ENCODE measurements around the gene TBK1. TPM values are rescaled to one million over a fixed set of nuclear protein-coding genes. Genes with fewer than 3 reads are reported as not detected.
"Not testable (repeated sequence)": the region's sequence is repeated elsewhere in the genome, so short reads cannot be mapped to it uniquely, and the experiment has no call there.

Gene TBK1
- total RNA-seq, 1 experiment from 2014 or later = 33.8 TPM

DNA sequence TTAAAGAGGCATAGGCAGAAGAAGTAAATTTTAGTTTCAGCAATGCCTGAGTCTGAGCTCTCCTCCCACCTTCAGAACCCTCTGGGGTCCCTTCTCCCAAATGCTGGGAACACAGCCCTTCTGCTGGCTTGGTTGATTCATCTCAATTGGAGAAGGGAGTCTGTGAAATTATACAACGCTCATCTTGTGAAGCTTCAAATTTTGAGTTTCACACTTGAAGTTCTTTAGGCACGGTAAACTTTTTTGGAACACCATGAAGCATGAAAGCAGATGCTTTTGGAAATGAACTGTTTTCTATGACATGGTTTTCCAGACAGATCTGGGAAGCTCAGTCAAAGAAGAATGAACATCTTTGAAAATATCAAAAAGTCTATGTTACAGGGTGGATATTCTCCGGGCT lies 69.9 kb downstream of the TBK1 start:
- H3K36me3 ChIP-seq (ENCODE audit: insufficient read depth, low read length, poor library complexity, severe bottlenecking) = no peaks in the 10 kb centered on the region
- no peak overlapping the region for H3K4me3 ChIP-seq (ENCODE audit: low read depth, low read length, poor library complexity, severe bottlenecking)
- CTCF ChIA-PET = no interaction called here
- intact Hi-C loops (cut with micrococcal nuclease; ENCODE audit: unreplicated experiment) = no loop called here
- peak; percentile 17 for DNase-seq (ENCODE audit: low spot score)
- H3K4me1 ChIP-seq (ENCODE audit: insufficient read depth, low read length, poor library complexity, severe bottlenecking) = peaks cover 17% of the 10 kb centered on the region
- POLR2A ChIA-PET (ENCODE audit: low non-redundant PET) = interaction anchor here (0.6 to 0.7 kb wide), 3 partner anchors 13 to 66 kb away, joined by 3 to 5 read pairs (median 3); no protein-coding TSS in a partner anchor
- no TSS peak for BruUV-seq (replicated peaks)
- TF ChIP-seq, protein P1, sequence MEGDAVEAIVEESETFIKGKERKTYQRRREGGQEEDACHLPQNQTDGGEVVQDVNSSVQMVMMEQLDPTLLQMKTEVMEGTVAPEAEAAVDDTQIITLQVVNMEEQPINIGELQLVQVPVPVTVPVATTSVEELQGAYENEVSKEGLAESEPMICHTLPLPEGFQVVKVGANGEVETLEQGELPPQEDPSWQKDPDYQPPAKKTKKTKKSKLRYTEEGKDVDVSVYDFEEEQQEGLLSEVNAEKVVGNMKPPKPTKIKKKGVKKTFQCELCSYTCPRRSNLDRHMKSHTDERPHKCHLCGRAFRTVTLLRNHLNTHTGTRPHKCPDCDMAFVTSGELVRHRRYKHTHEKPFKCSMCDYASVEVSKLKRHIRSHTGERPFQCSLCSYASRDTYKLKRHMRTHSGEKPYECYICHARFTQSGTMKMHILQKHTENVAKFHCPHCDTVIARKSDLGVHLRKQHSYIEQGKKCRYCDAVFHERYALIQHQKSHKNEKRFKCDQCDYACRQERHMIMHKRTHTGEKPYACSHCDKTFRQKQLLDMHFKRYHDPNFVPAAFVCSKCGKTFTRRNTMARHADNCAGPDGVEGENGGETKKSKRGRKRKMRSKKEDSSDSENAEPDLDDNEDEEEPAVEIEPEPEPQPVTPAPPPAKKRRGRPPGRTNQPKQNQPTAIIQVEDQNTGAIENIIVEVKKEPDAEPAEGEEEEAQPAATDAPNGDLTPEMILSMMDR (conservative IDR thresholded peaks at IDR 0.05; ENCODE audit: low read depth, low read length) = no peak
- TF ChIP-seq EZH2 (IDR thresholded peaks at IDR 0.05; ENCODE audit: borderline replicate concordance, low read depth, low read length, poor library complexity, severe bottlenecking) = no peak
- H3K27me3 ChIP-seq (replicated peaks; ENCODE audit: insufficient read depth, low read depth, low read length, poor library complexity) = no peaks in the 10 kb centered on the region
- H3K27ac ChIP-seq (ENCODE audit: low read depth, low read length, poor library complexity, severe bottlenecking) = peak overlapping the region; percentile 64
- H3K9me3 ChIP-seq (ENCODE audit: low read depth, low read length, poor library complexity, severe bottlenecking) = no peaks in the 10 kb centered on the region

DNA sequence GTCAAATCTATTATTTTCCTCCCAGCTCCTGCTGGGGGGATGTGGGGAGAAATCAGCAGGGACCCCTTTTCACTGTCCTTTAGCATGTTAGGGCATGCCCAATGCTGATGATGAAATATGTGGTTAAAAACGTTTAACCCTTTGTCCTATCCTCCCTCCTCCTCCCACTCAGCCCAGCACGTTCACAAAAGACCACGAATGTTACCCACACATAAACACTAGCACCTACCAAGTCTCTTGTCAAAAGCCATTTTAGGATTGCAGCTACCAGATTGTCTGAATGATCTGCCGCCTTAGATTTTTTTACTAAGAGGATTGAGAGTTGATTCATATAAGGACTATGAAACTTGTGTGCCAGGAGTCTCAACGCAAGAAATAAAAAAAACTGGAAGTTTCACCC lies 70.4 kb downstream of the TBK1 start:
- BruUV-seq (replicated peaks) = no TSS peak
- intact Hi-C loops (cut with micrococcal nuclease; ENCODE audit: unreplicated experiment) = no loop called here
- no peak overlapping the region for H3K4me3 ChIP-seq (ENCODE audit: low read depth, low read length, poor library complexity, severe bottlenecking)
- H3K9me3 ChIP-seq (ENCODE audit: low read depth, low read length, poor library complexity, severe bottlenecking) = no peaks in the 10 kb centered on the region
- DNase-seq (ENCODE audit: low spot score) = peak; percentile 64
- TF ChIP-seq EZH2 (IDR thresholded peaks at IDR 0.05; ENCODE audit: borderline replicate concordance, low read depth, low read length, poor library complexity, severe bottlenecking) = no peak
- TF ChIP-seq, protein P1 (conservative IDR thresholded peaks at IDR 0.05; ENCODE audit: low read depth, low read length) = no peak
- POLR2A ChIA-PET (ENCODE audit: low non-redundant PET) = interaction anchor here (0.6 to 0.7 kb wide), 3 partner anchors 13 to 67 kb away, joined by 3 to 5 read pairs (median 3); no protein-coding TSS in a partner anchor
- CTCF ChIA-PET = no interaction called here
- H3K36me3 ChIP-seq (ENCODE audit: insufficient read depth, low read length, poor library complexity, severe bottlenecking) = no peaks in the 10 kb centered on the region
- peak overlapping the region; percentile 64 for H3K27ac ChIP-seq (ENCODE audit: low read depth, low read length, poor library complexity, severe bottlenecking)
- H3K27me3 ChIP-seq (replicated peaks; ENCODE audit: insufficient read depth, low read depth, low read length, poor library complexity) = no peaks in the 10 kb centered on the region
- H3K4me1 ChIP-seq (ENCODE audit: insufficient read depth, low read length, poor library complexity, severe bottlenecking) = peaks cover 17% of the 10 kb centered on the region

DNA sequence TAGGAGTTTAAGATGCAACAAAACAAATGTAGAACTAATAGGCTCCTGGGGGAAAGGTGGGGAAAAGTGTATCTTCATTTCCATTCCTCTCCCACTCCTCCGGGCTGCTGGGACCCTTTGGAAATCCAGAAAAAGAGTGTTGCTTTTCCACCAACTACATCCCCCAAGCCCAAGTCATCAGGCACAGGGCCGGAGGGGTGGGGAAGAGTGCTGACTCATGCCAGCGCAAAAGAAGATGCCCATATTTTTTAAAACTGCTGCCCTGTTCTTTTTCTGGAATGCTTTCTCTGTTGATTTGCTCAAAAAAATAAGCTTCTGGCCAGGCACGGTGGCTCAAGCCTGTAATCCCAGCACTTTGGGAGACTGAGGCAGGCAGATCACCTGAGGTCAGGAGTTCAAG lies 70.9 kb downstream of the TBK1 start:
- Histone ChIP-seq H3K36me3 (ENCODE audit: insufficient read depth, low read length, poor library complexity, severe bottlenecking) (no peaks in the 10 kb centered on the region), H3K27me3 (replicated peaks; ENCODE audit: insufficient read depth, low read depth, low read length, poor library complexity) (no peaks in the 10 kb centered on the region), H3K9me3 (ENCODE audit: low read depth, low read length, poor library complexity, severe bottlenecking) (no peaks in the 10 kb centered on the region), H3K27ac (ENCODE audit: low read depth, low read length, poor library complexity, severe bottlenecking) (peak overlapping the region; percentile 64), H3K4me1 (ENCODE audit: insufficient read depth, low read length, poor library complexity, severe bottlenecking) (peaks cover 17% of the 10 kb centered on the region), H3K4me3 (ENCODE audit: low read depth, low read length, poor library complexity, severe bottlenecking) (no peak overlapping the region)
- POLR2A ChIA-PET (ENCODE audit: low non-redundant PET) = no interaction called here
- intact Hi-C loops (cut with micrococcal nuclease; ENCODE audit: unreplicated experiment) = no loop called here
- CTCF ChIA-PET = no interaction called here
- TF ChIP-seq, protein P1 (conservative IDR thresholded peaks at IDR 0.05; ENCODE audit: low read depth, low read length) = no peak
- TF ChIP-seq EZH2 (IDR thresholded peaks at IDR 0.05; ENCODE audit: borderline replicate concordance, low read depth, low read length, poor library complexity, severe bottlenecking) = no peak
- no peak for DNase-seq (ENCODE audit: low spot score)
- BruUV-seq (replicated peaks) = no TSS peak

DNA sequence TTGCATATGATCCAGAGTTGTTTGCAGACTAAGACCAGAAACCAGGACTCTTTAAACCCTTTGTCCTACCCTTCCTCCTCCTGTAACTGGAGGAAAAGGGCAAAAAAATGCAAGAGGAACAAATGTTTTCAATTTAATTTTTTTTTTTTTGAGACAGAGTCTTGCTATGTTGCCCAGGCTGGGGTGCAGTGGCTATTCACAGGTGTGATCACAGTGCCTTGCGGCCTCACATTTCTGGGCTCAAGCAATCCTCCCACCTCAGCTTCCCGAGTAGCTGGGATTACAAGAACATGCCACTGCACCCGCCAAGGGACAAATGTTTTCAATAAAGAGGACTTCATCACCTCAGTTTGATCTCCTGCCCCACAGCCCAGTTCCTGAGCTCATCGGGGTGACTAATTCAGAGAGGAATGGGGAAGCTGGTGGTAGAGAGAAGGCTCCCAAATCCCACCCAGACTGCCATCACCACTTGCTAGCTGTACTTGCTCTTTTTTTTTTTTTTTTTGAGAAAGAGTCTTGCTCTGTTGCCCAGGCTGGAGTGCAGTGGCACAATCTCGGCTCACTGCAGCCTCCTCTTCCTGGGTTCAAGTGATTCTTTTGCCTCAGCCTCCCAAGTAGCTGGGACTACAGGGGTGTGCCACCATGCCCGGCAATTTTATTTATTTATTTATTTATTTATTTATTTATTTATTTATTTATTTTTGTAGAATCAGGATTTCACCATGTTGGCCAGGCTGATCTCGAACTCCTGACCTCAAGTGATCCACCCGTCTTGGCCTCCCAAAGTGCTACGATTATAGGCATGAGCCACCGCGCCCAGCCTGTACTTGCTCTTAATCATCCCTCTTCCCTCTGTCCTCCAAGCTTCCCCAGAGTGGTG lies 71.9 kb downstream of the TBK1 start:
- intact Hi-C loops (cut with micrococcal nuclease; ENCODE audit: unreplicated experiment); BruUV-seq (replicated peaks); H3K27me3 ChIP-seq (replicated peaks; ENCODE audit: insufficient read depth, low read depth, low read length, poor library complexity); H3K36me3 ChIP-seq (ENCODE audit: insufficient read depth, low read length, poor library complexity, severe bottlenecking); DNase-seq (ENCODE audit: low spot score); H3K9me3 ChIP-seq (ENCODE audit: low read depth, low read length, poor library complexity, severe bottlenecking); H3K27ac ChIP-seq (ENCODE audit: low read depth, low read length, poor library complexity, severe bottlenecking); CTCF ChIA-PET; H3K4me3 ChIP-seq (ENCODE audit: low read depth, low read length, poor library complexity, severe bottlenecking): not testable (repeated sequence)
- peaks cover 17% of the 10 kb centered on the region for H3K4me1 ChIP-seq (ENCODE audit: insufficient read depth, low read length, poor library complexity, severe bottlenecking)
- POLR2A ChIA-PET (ENCODE audit: low non-redundant PET) = interaction anchor here (0.6 kb wide), 1 partner anchor 9 kb away, joined by 3 read pairs; no protein-coding TSS in a partner anchor
